A549 (cell line): Measurements from ENCODE around the gene TPRG1. TPM values are rescaled to one million over a fixed set of nuclear protein-coding genes. Genes with fewer than 3 reads are reported as not detected.
A peak's percentile ranks its signal among the peaks of the same experiment; 100 is the strongest.

Experiments used
- ATAC-seq, 2 experiments: fragments of 200-7000 bp in 1 of 2; fragments of >200 bp in 1 of 2; cut with Nextera tagmentation in 1 of 2; cut with Tn5 transposase in 1 of 2; 3 replicates each; pipeline versions ENCODE4 v1.8.0 to v1.9.1; 2018 to 2020; ENCODE audit warnings: mild to moderate bottlenecking in 1 of 2, moderate library complexity in 1 of 2
- CTCF ChIA-PET: fragments of 300-600 bp; sonication (Branson Sonifier 250); formaldehyde crosslinking; extraction: SDS; loops from one replicate; lab custom pipeline; 2021; ENCODE audit warnings: antibody characterized with exemption, inconsistent platforms; lab: Yijun Ruan, JAX
- POLR2A ChIA-PET: fragments of 350-600 bp; formaldehyde crosslinking; extraction: SDS; loops from one replicate; lab custom pipeline; 2021; ENCODE audit warnings: antibody characterized with exemption, inconsistent platforms; lab: Yijun Ruan, JAX
- DNase-seq, 2 experiments: peaks; one replicate each; pipeline versions ENCODE4 v3.0.0 to v3.0.0-alpha.2; 2011 to 2016; ENCODE audit warnings: low read depth in 1 of 2, low spot score in 1 of 2
- FAIRE-seq: peaks from 2 replicates; lab custom pipeline; 2011; peaks lifted over from hg19 to GRCh38; lab: Jason Lieb, UNC
- H3K27ac ChIP-seq, 2 experiments: fragments of >200 bp; sonication (Bioruptor Twin); formaldehyde crosslinking; 3 replicates each; pipeline ENCODE4 v1.5.1; 2016 to 2017
- H3K4me1 ChIP-seq: fragments of >200 bp; sonication (Bioruptor Twin); formaldehyde crosslinking; 3 replicates; pipeline ENCODE4 v1.6.1; 2016
- H3K4me2 ChIP-seq: fragments of >200 bp; sonication (Bioruptor Twin); formaldehyde crosslinking; 3 replicates; pipeline ENCODE4 v1.6.1; 2016
- H3K4me3 ChIP-seq: fragments of >200 bp; sonication (Bioruptor Twin); formaldehyde crosslinking; 3 replicates; pipeline ENCODE4 v1.5.1; 2016
- H3K9me3 ChIP-seq: fragments of >200 bp; sonication (Bioruptor Twin); formaldehyde crosslinking; 3 replicates; pipeline ENCODE4 v1.6.1; 2016
- BHLHE40 ChIP-seq: IDR thresholded peaks from 2 replicates; pipeline ENCODE4 v1.6.1; 2012; ENCODE audit warnings: low read depth, low read length, inconsistent platforms
- CBX2 ChIP-seq: fragments of 200-600 bp; sonication (generic); IDR thresholded peaks from 2 replicates; pipeline ENCODE4 v1.6.1; 2016; ENCODE audit warnings: low read depth, mild to moderate bottlenecking, borderline replicate concordance
- CEBPB ChIP-seq, 2 experiments: fragments of >200 bp in 1 of 2; sonication (Bioruptor Twin) in 1 of 2; formaldehyde crosslinking in 1 of 2; IDR thresholded peaks; 2 replicates each; pipeline ENCODE4 v1.6.1; 2012 to 2016
- CHD4 ChIP-seq: fragments of 200-600 bp; sonication (generic); IDR thresholded peaks from 2 replicates; pipeline ENCODE4 v1.6.1; 2016; ENCODE audit warnings: antibody characterized with exemption, mild to moderate bottlenecking, borderline replicate concordance
- EHF ChIP-seq: fragments of 250-450 bp; sonication (Bioruptor Pico); IDR thresholded peaks from 2 replicates; pipeline ENCODE4 v1.5.0; 2020; ENCODE audit warnings: mild to moderate bottlenecking
- ESRRA ChIP-seq: fragments of 150-350 bp; IDR thresholded peaks from 2 replicates; pipeline ENCODE4 v1.6.1; 2014; ENCODE audit warnings: mild to moderate bottlenecking, low read length, borderline replicate concordance
- HDAC2 ChIP-seq: fragments of 200-600 bp; sonication (generic); IDR thresholded peaks from 2 replicates; pipeline ENCODE4 v1.6.1; 2016
- HOXA7 ChIP-seq: fragments of 250-450 bp; sonication (Bioruptor Pico); IDR thresholded peaks from 2 replicates; pipeline ENCODE4 v1.5.0; 2020; ENCODE audit warnings: mild to moderate bottlenecking, moderate library complexity
- KDM1A ChIP-seq: fragments of 200-600 bp; sonication (generic); IDR thresholded peaks from 2 replicates; pipeline ENCODE4 v1.6.1; 2016; ENCODE audit warnings: low read depth, mild to moderate bottlenecking
- MYC ChIP-seq: IDR thresholded peaks from 2 replicates; pipeline ENCODE4 v1.6.1; 2012; ENCODE audit warnings: mild to moderate bottlenecking, inconsistent platforms, low read length, improper control_type of control experiment, borderline replicate concordance
- POLR2AphosphoS2 ChIP-seq: conservative IDR thresholded peaks from 2 replicates; pipeline ENCODE4 v1.6.1; 2012; ENCODE audit warnings: low read length, improper control_type of control experiment, inconsistent platforms
- RARB ChIP-seq: fragments of 250-450 bp; sonication (Bioruptor Pico); IDR thresholded peaks from 2 replicates; pipeline ENCODE4 v1.8.0; 2021; ENCODE audit warnings: mild to moderate bottlenecking, moderate library complexity
- RFX5 ChIP-seq: fragments of 450-650 bp; IDR thresholded peaks from 2 replicates; pipeline ENCODE4 v1.7.1; 2014; ENCODE audit warnings: antibody characterized with exemption, mild to moderate bottlenecking, moderate library complexity
- SREBF2 ChIP-seq: fragments of 450-650 bp; IDR thresholded peaks from 2 replicates; pipeline ENCODE4 v1.6.1; 2014; ENCODE audit warnings: mild to moderate bottlenecking, moderate library complexity
- WGBS: methylation state at CpG from one replicate; pipeline ENCODE4 v1.1.6; 2017; ENCODE audit errors: missing lambda C conversion rate; 5-methylcytosine and 5-hydroxymethylcytosine counted together
- polyA plus RNA-seq, 4 experiments: library from polyadenylated mRNA; depleted of rRNA in 3 of 4; stranded (reverse); fragments of >200 nt; fragmentation: RNase III in 1 of 4; extraction: RNeasy Plus Mini Kit Qiagen cat#74134 plus additional on column Dnase treatment in 1 of 4; gene quantifications; 2 replicates in 3 of 4; 3 replicates in 1 of 4; pipeline ENCODE4 v1.2.3, GENCODE V29; 2011 to 2017
- TF ChIP-seq, protein P1 (sequence below): IDR thresholded peaks from 2 replicates; pipeline ENCODE4 v1.6.1; 2012
- TF ChIP-seq, protein P2 (sequence below): fragments of 250-450 bp; sonication (Bioruptor Pico); IDR thresholded peaks from 2 replicates; pipeline ENCODE4 v1.5.0; 2020; ENCODE audit warnings: low read depth, mild to moderate bottlenecking, moderate library complexity
- TF ChIP-seq, protein P3 (sequence below): fragments of 200-600 bp; sonication (generic); IDR thresholded peaks from 2 replicates; pipeline ENCODE4 v1.6.1; 2016; ENCODE audit warnings: antibody characterized with exemption, mild to moderate bottlenecking, moderate library complexity
- TF ChIP-seq, protein P4 (sequence below): fragments of >200 bp; sonication (Bioruptor Twin); formaldehyde crosslinking; IDR thresholded peaks from 3 replicates; pipeline ENCODE4 v1.5.1; 2016

The TPRG1 gene
- polyA plus RNA-seq, 2 of the 4 experiments (the other 2 are of a cell fraction): 0.21 to 1.1 TPM

DNA sequence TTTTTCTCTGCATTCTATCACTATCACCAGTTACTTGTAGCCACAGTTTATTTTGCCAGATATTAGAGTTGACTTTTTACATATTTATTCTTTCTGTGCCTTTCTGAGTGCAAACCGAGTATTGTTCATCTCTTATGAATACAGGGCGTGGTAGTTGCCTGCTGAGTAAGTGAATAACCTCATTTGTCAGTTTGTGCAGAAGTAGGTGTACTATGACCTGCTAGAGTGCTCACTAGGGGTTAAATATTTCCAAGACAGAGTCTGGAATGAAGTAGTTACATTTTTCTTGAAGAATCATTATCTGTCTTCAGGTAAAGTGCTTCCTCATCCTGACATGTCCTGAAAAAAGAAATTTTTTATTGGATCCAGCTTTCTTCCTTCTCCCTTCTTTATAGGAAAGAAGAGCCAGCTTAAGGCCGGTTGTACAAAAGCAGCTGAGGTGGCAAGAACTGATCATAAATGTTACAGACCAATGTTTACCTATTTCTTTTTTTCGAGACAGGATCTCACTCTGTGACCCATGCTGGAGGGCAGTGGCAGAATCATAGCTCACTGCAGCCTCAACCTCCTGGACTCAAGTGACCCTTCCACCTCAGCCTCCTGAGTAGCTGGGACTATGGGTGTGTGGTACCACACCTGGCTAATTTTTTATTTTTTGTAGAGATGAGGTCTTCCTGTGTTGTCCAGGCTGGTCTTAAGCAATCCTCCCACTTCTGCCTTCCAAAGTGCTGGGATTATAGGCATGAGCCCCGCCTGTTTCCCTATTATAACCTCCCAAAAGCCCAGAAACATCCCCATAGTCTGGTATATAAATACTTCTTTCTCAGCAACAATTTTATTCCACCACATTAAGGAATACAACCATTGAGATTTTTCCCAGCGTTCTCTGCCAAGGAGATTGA, 182.5 kb downstream of the TPRG1 start (continued):
- TF ChIP-seq, protein P1, sequence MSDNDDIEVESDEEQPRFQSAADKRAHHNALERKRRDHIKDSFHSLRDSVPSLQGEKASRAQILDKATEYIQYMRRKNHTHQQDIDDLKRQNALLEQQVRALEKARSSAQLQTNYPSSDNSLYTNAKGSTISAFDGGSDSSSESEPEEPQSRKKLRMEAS: no peak
- TF ChIP-seq EHF: no peak
- no peak for TF ChIP-seq BHLHE40
- peak in 1 of 2 experiments; percentile 20; a peak in 1 of 4 replicates for TF ChIP-seq CEBPB (IDR thresholded peaks at IDR 0.05)

DNA sequence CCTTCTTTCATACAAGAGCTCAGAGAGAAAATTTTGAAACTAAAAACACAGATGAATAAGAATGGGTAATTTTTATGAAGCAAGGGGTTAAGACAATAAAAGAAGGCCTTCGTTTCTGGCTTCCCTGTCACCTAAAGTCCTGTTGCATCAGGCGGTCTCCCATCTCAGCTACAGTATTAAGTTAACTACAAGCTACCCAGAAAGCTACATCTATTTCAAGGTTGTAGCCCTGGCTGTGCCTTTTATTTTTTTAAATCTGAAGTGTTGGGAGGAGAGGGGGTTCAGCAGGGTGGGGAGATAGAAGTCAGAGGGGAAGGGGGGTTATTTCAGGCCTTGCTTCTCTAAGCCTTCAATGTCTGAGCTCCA, 183.3 kb downstream of the TPRG1 start:
- TF ChIP-seq, protein P2, sequence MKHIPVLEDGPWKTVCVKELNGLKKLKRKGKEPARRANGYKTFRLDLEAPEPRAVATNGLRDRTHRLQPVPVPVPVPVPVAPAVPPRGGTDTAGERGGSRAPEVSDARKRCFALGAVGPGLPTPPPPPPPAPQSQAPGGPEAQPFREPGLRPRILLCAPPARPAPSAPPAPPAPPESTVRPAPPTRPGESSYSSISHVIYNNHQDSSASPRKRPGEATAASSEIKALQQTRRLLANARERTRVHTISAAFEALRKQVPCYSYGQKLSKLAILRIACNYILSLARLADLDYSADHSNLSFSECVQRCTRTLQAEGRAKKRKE (CRISPR knock-in tag): no peak
- TF ChIP-seq POLR2AphosphoS2 (no peak), ESRRA (no peak), HOXA7 (no peak), HDAC2 (no peak), MYC (no peak), EHF (no peak), CHD4 (no peak), KDM1A (no peak), RARB (CRISPR knock-in tag) (no peak), SREBF2 (no peak), RFX5 (no peak), CBX2 (no peak), CEBPB (IDR thresholded peaks at IDR 0.05) (no peak)
- TF ChIP-seq, protein P3, sequence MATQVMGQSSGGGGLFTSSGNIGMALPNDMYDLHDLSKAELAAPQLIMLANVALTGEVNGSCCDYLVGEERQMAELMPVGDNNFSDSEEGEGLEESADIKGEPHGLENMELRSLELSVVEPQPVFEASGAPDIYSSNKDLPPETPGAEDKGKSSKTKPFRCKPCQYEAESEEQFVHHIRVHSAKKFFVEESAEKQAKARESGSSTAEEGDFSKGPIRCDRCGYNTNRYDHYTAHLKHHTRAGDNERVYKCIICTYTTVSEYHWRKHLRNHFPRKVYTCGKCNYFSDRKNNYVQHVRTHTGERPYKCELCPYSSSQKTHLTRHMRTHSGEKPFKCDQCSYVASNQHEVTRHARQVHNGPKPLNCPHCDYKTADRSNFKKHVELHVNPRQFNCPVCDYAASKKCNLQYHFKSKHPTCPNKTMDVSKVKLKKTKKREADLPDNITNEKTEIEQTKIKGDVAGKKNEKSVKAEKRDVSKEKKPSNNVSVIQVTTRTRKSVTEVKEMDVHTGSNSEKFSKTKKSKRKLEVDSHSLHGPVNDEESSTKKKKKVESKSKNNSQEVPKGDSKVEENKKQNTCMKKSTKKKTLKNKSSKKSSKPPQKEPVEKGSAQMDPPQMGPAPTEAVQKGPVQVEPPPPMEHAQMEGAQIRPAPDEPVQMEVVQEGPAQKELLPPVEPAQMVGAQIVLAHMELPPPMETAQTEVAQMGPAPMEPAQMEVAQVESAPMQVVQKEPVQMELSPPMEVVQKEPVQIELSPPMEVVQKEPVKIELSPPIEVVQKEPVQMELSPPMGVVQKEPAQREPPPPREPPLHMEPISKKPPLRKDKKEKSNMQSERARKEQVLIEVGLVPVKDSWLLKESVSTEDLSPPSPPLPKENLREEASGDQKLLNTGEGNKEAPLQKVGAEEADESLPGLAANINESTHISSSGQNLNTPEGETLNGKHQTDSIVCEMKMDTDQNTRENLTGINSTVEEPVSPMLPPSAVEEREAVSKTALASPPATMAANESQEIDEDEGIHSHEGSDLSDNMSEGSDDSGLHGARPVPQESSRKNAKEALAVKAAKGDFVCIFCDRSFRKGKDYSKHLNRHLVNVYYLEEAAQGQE: no peak
- TF ChIP-seq, protein P4, sequence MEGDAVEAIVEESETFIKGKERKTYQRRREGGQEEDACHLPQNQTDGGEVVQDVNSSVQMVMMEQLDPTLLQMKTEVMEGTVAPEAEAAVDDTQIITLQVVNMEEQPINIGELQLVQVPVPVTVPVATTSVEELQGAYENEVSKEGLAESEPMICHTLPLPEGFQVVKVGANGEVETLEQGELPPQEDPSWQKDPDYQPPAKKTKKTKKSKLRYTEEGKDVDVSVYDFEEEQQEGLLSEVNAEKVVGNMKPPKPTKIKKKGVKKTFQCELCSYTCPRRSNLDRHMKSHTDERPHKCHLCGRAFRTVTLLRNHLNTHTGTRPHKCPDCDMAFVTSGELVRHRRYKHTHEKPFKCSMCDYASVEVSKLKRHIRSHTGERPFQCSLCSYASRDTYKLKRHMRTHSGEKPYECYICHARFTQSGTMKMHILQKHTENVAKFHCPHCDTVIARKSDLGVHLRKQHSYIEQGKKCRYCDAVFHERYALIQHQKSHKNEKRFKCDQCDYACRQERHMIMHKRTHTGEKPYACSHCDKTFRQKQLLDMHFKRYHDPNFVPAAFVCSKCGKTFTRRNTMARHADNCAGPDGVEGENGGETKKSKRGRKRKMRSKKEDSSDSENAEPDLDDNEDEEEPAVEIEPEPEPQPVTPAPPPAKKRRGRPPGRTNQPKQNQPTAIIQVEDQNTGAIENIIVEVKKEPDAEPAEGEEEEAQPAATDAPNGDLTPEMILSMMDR: no peak
- Histone ChIP-seq H3K4me1 (peaks cover 48% of the 10 kb centered on the region), H3K4me3 (no peak overlapping the region), H3K4me2 (peak overlapping the region; percentile 57), H3K9me3 (0 out of 3 replicates have a peak, but pooled peaks cover 8% of the 10 kb centered on the region), H3K27ac (peak overlapping the region; percentile 93 to 94)
- DNase-seq (no peak), FAIRE-seq (no peak), ATAC-seq (peak in 1 of 2 experiments; percentile 54; a peak in 5 of 6 replicates)
- 33% methylated on average over 2 of the region's 2 CpGs for WGBS
- CTCF ChIA-PET: interaction anchor here (1.0 to 1.4 kb wide), 3 partner anchors 9 to 593 kb away, joined by 3 to 6 read pairs (median 5); no protein-coding TSS in a partner anchor
- POLR2A ChIA-PET: interaction anchor here (1.1 to 3.4 kb wide), 5 partner anchors 31 to 355 kb away, joined by 4 to 27 read pairs (median 6); partner anchors contain the start of gene TP63
